PFSK-1 (cell line): ENCODE data around the gene PRKCG.

Source experiments
- FOXP2 ChIP-seq: optimal IDR thresholded peaks from 2 replicates; pipeline ENCODE3; 2011; ENCODE audit warnings: borderline replicate concordance, control low read depth, inconsistent platforms; ENCODE audit not compliant: insufficient read depth; ENCODE audit errors: extremely low read length, extremely low read depth
- POLR2AphosphoS5 ChIP-seq: IDR thresholded peaks from 2 replicates; pipeline ENCODE4 v1.6.1; 2012; ENCODE audit warnings: low read depth, mild to moderate bottlenecking, control low read depth, low read length, moderate library complexity
- REST ChIP-seq, 2 experiments: IDR thresholded peaks; 2 replicates each; pipeline versions ENCODE4 v1.6.1 to v1.8.0; 2011 to 2012; ENCODE audit warnings: low read depth in 2 of 2, low read length in 2 of 2, control low read depth in 1 of 2, inconsistent platforms in 1 of 2, mild to moderate bottlenecking in 1 of 2, moderate library complexity in 1 of 2; ENCODE audit not compliant: insufficient read depth in 1 of 2
- SIN3A ChIP-seq: IDR thresholded peaks from 2 replicates; pipeline ENCODE4 v1.6.1; 2012; ENCODE audit warnings: mild to moderate bottlenecking, low read length, moderate library complexity, borderline replicate concordance; ENCODE audit not compliant: insufficient read depth
- TAF1 ChIP-seq: IDR thresholded peaks from 2 replicates; pipeline ENCODE4 v1.6.1; 2012; ENCODE audit warnings: low read length, control low read depth, borderline replicate concordance; ENCODE audit not compliant: insufficient read depth

Gene PRKCG

GRCh38 chr19:53868091-53868891 is 13.7 kb upstream of the PRKCG start:
- no peak for TF ChIP-seq REST (IDR thresholded peaks at IDR 0.05; ENCODE audit: insufficient read depth in 1 of 2, low read depth in 2 of 2, low read length in 2 of 2)
- no peak for TF ChIP-seq SIN3A

GRCh38 chr19:53868892-53869804 is 12.8 kb upstream of the PRKCG start:
- no peak for TF ChIP-seq FOXP2

GRCh38 chr19:53870485-53870844 is 11.5 kb upstream of the PRKCG start:
- no peak for TF ChIP-seq TAF1
- no peak for TF ChIP-seq REST (IDR thresholded peaks at IDR 0.05; ENCODE audit: insufficient read depth in 1 of 2, low read depth in 2 of 2, low read length in 2 of 2)
- TF ChIP-seq POLR2AphosphoS5 = no peak
- TF ChIP-seq FOXP2 = no peak
- TF ChIP-seq SIN3A = no peak

GRCh38 chr19:53871454-53871853 is 10.5 kb upstream of the PRKCG start:
- TF ChIP-seq SIN3A (no peak), POLR2AphosphoS5 (no peak), FOXP2 (no peak), TAF1 (no peak), REST (IDR thresholded peaks at IDR 0.05; ENCODE audit: insufficient read depth in 1 of 2, low read depth in 2 of 2, low read length in 2 of 2) (no peak)

GRCh38 chr19:53872762-53873161 is 9.2 kb upstream of the PRKCG start:
- TF ChIP-seq REST (IDR thresholded peaks at IDR 0.05; ENCODE audit: insufficient read depth in 1 of 2, low read depth in 2 of 2, low read length in 2 of 2) = no peak
- no peak for TF ChIP-seq FOXP2
- TF ChIP-seq SIN3A = no peak
- TF ChIP-seq TAF1 = no peak
- TF ChIP-seq POLR2AphosphoS5 = no peak
